Stimulated activated CD8-positive, alpha-beta memory T cell treated with anti-CD3 and anti-CD28 coated beads, Interleukin-15, amount 100 ng/mL, for 48 hours (primary cell): Measurements from ENCODE around the gene HEATR5A.
"Not testable (repeated sequence)": the region's sequence is repeated elsewhere in the genome, so short reads cannot be mapped to it uniquely, and the experiment has no call there.

ENCODE experiments used
- DNase-seq, 2 donors: peaks; one replicate each; pipeline ENCODE4 v3.0.0-alpha.2; 2020; ENCODE audit warnings: low read depth in 2 of 2

Gene HEATR5A

DNA sequence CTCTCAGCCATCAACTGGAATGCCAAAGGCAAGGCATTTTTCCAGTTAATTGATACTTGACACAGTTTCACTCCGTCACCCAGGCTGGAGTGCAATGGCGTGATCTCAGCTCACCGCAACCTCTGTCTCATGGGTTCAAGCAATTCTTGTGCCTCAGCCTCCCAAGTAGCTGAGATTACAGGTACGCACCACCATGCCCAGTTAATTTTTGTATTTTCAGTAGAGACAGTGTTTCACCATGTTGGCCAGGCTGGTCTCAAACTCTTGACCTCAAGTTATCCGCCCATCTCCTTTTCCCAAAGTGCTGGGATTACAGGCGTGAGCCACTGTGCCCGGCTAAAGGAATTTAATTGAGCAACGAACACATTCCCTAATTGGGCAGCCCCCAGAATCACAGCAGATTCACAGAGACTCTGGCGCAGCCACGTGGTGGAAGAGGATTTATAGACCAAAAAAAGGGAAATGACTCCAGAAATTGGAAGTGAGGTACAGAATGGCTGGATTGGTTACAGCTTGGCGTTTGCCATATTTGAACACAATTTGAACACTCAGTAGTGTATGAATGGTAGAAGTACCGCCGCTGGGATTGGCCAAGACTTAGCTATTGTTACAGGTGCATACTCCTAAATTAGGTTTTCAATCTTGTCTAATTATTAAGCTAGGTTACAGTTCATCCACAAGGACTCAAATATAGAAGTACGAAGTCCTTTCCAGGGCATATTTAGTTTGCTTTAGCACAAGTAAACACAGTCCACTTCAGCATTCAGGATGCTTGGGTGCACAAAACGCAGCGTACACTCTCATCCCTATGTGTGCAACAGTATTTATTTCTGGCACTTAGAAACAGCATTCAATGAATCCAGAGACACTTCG, 162.6 kb downstream of the HEATR5A start:
- DNase-seq, result not testable (repeated sequence)

DNA sequence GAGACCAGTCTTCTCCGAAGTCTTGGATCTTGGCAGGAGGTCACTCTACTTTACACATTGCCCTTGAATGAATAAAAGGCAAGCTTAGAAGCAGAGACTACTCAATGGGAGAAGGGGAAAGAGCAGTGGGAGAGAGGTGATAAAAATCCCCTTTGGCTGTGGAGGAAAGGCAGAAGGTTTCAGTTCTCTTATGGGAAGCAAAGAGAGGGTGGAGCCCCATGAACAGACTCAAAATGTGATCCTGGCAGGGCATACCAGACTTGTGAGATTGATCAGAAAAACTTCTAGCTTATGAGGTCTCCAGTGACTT, 163.2 kb downstream of the HEATR5A start:
- DNase-seq, result no peak

DNA sequence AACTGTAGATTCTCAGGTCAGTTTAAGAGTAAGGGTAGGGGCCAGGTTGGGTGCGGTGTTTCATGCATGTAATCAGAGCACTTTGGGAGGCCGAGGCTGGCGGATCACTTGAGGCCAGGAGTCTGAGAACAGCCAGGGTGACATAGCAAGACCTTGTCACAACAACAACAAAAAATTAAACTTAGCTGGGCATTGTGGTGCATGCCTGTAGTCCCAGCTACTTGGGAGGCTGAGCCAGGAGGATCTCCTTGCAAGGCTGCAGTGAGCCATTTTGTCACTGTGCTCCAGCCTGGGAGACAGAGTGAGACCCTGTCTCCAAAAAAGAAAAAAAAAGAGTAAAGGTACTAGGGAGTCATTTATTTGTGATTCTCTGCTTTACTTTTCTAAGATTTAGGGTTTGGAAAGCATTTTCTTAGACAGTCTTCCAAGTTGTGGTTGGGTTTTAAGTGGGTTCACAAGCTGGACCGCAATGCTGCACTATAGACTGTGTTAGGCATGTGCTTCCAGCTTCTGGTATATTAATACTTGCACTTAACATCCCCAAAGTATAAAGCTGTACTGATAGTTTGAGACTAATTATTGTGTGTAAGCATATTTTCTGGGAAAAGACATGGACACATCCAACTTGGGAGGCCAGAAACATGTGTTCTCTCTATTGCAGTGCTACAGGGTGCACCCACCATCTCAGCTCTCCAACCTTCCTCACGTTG, 163.7 kb downstream of the HEATR5A start:
- no peak for DNase-seq

- DNase-seq, result not testable (repeated sequence)
Observed at GRCh38 chr14:31255918-31256317, 164.4 kb downstream of the HEATR5A start.

GRCh38 chr14:31255286-31255685, 165.1 kb downstream of the HEATR5A start:
- no peak for DNase-seq

GRCh38 chr14:31253746-31254471, 166.4 kb downstream of the HEATR5A start:
- no peak for DNase-seq

- no peak for DNase-seq
Observed at GRCh38 chr14:31252865-31253264, 167.5 kb downstream of the HEATR5A start.

- no peak for DNase-seq
Observed at GRCh38 chr14:31251028-31251958, 169.1 kb downstream of the HEATR5A start.

GRCh38 chr14:31244626-31245025, 175.7 kb downstream of the HEATR5A start:
- no peak for DNase-seq

DNA sequence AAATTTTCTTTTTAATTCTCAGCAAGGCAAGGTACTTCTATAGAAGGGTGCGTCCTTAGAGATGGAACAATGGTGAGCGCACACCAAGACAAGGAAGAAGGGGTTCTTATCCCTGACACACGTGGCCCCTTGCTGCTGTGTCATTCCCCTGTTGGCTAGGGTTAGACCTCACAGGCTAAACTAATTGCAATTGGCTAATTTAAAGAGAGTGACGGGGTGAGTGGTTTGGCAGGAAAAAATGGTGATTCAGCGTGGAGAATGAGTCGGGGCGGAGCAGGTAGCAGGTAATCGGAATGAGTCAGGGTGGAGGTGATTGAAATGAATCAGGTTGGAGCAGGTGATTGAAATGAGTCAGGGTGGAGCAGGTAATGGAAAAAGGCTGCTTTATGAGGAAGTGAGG, 176.5 kb downstream of the HEATR5A start:
- DNase-seq, result peak in 1 of 2 donors; percentile 34

GRCh38 chr14:31242161-31242940, 178.0 kb downstream of the HEATR5A start:
- not testable (repeated sequence) for DNase-seq
